T-helper 9 cell (primary cell): ENCODE data around the gene ARHGDIB.

Experiments
- DNase-seq: peaks from one replicate; pipeline ENCODE4 v3.0.0-alpha.2; 2020

Gene ARHGDIB

GRCh38 chr12:14928931-14929330, 32.5 kb downstream of the ARHGDIB start:
- no peak for DNase-seq

- no peak for DNase-seq
Observed at GRCh38 chr12:14927267-14927666, 34.1 kb downstream of the ARHGDIB start.

- no peak for DNase-seq
Observed at GRCh38 chr12:14924541-14924940, 36.9 kb downstream of the ARHGDIB start.

- DNase-seq = no peak
Observed at GRCh38 chr12:14923944-14924343, 37.5 kb downstream of the ARHGDIB start.

- DNase-seq = no peak
Observed at GRCh38 chr12:14921218-14921617, 40.2 kb downstream of the ARHGDIB start.

- no peak for DNase-seq
Observed at GRCh38 chr12:14920475-14921126, 40.8 kb downstream of the ARHGDIB start.

- no peak for DNase-seq
Observed at GRCh38 chr12:14919455-14919854, 41.9 kb downstream of the ARHGDIB start.

- DNase-seq = no peak
Observed at GRCh38 chr12:14915736-14916135, 45.7 kb downstream of the ARHGDIB start.

GRCh38 chr12:14913381-14913781, 48.0 kb downstream of the ARHGDIB start:
- DNase-seq = no peak

GRCh38 chr12:14911131-14911530, 50.3 kb downstream of the ARHGDIB start:
- DNase-seq = no peak

GRCh38 chr12:14910090-14910915, 51.1 kb downstream of the ARHGDIB start:
- DNase-seq = no peak

GRCh38 chr12:14907953-14908352, 53.4 kb downstream of the ARHGDIB start:
- no peak for DNase-seq

GRCh38 chr12:14906114-14906513, 55.3 kb downstream of the ARHGDIB start:
- no peak for DNase-seq

GRCh38 chr12:14905269-14906004, 56.0 kb downstream of the ARHGDIB start:
- DNase-seq = no peak

- DNase-seq = no peak
Observed at GRCh38 chr12:14904854-14905253, 56.5 kb downstream of the ARHGDIB start.

- no peak for DNase-seq
Observed at GRCh38 chr12:14903386-14904098, 57.9 kb downstream of the ARHGDIB start.

GRCh38 chr12:14902465-14902864, 58.9 kb downstream of the ARHGDIB start:
- no peak for DNase-seq

GRCh38 chr12:14901228-14901562, 60.2 kb downstream of the ARHGDIB start:
- DNase-seq = no peak

- DNase-seq = no peak
Observed at GRCh38 chr12:14900521-14901227, 60.7 kb downstream of the ARHGDIB start.

GRCh38 chr12:14896521-14897169, 64.8 kb downstream of the ARHGDIB start:
- no peak for DNase-seq

- no peak for DNase-seq
Observed at GRCh38 chr12:14893506-14894250, 67.7 kb downstream of the ARHGDIB start.
